ENCODE data around the gene NCOA3.

Gene NCOA3

DNA sequence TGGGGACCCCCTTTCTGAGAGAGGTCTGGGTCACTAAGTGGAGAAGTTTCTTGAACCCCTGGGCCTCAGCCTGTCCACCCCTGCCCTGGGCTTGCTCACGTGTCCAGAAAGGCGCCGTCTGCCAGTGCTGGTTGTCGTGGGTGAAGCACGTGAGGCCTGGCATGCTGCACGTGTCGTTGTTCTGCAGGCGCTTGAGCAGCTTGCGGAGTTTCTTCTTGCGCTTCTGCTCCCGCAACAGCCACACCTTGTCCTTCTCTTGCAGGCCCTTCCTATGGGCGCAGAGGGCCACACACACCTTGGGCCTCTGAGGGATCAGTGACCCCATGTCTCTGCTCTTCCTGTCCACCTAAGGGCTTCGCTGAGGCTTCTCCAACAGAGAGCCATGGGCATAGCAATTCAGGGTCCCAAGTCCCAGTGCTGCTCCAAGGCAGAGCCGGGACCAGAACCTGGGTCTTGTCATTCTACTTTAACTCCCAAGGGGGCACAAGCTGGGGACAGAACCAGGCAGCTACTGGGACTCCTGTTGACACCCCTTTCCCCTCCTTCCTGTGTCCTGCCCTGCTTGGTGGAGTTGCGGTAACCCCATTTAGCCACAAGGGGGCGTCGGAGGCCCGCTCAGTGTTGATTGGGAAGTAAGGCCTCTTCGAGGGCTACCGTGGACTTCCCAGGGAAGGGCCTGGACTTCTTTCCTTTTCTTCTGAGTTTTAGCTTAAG lies 161.8 kb downstream of the NCOA3 start:
- H3K27ac ChIP-seq (ENCODE audit: low read depth, low read length): no peak overlapping the region
- H3K27me3 ChIP-seq (ENCODE audit: control insufficient read depth, insufficient read depth, low read length): no peaks in the 10 kb centered on the region
- no peak overlapping the region for H3K4me3 ChIP-seq (ENCODE audit: low read depth, low read length)
- no peak overlapping the region for H3K9ac ChIP-seq (ENCODE audit: low read length)
- peaks cover 58% of the 10 kb centered on the region for H3K36me3 ChIP-seq (ENCODE audit: control insufficient read depth, insufficient read depth, low read length)
- H3K4me1 ChIP-seq (ENCODE audit: control insufficient read depth, insufficient read depth, low read length): peaks cover 8% of the 10 kb centered on the region
- H3K9me3 ChIP-seq (ENCODE audit: control insufficient read depth, insufficient read depth, low read depth, low read length): no peaks in the 10 kb centered on the region

GRCh38 chr20:47664068-47664437 lies 162.4 kb downstream of the NCOA3 start:
- H3K9ac ChIP-seq (ENCODE audit: low read length): no peak overlapping the region
- peaks cover 8% of the 10 kb centered on the region for H3K4me1 ChIP-seq (ENCODE audit: control insufficient read depth, insufficient read depth, low read length)
- no peak overlapping the region for H3K4me3 ChIP-seq (ENCODE audit: low read depth, low read length)
- peaks cover 52% of the 10 kb centered on the region for H3K36me3 ChIP-seq (ENCODE audit: control insufficient read depth, insufficient read depth, low read length)
- H3K9me3 ChIP-seq (ENCODE audit: control insufficient read depth, insufficient read depth, low read depth, low read length): no peaks in the 10 kb centered on the region
- H3K27me3 ChIP-seq (ENCODE audit: control insufficient read depth, insufficient read depth, low read length): no peaks in the 10 kb centered on the region
- H3K27ac ChIP-seq (ENCODE audit: low read depth, low read length): no peak overlapping the region

DNA sequence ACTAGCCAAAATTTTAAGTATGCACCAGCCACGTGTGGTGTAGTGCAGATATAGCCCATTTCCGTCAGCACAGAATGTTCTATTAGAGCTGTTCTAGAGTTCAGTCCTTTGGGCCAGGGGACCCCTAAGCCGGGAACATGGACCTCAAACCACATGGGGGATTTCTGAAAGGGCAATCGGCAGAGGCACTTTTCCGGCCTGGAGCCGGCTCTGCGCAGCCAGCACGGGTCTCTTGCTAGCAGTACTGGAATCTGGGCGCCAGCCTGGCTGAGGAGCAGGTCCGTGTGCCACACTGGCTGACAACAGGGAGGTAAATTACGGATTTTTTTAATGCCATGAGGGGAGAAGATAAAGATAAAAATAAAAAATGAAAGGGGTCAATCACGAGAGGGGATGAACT lies 163.1 kb downstream of the NCOA3 start:
- Histone ChIP-seq H3K9ac (ENCODE audit: low read length) (no peak overlapping the region), H3K9me3 (ENCODE audit: control insufficient read depth, insufficient read depth, low read depth, low read length) (no peaks in the 10 kb centered on the region), H3K27me3 (ENCODE audit: control insufficient read depth, insufficient read depth, low read length) (no peaks in the 10 kb centered on the region), H3K36me3 (ENCODE audit: control insufficient read depth, insufficient read depth, low read length) (peaks cover 46% of the 10 kb centered on the region), H3K4me3 (ENCODE audit: low read depth, low read length) (no peak overlapping the region), H3K27ac (ENCODE audit: low read depth, low read length) (no peak overlapping the region), H3K4me1 (ENCODE audit: control insufficient read depth, insufficient read depth, low read length) (peaks cover 8% of the 10 kb centered on the region)

GRCh38 chr20:47665221-47665991 lies 163.7 kb downstream of the NCOA3 start:
- Histone ChIP-seq H3K27ac (ENCODE audit: low read depth, low read length) (peak overlapping the region; percentile 17; the same call in 1 of the 2 replicates), H3K27me3 (ENCODE audit: control insufficient read depth, insufficient read depth, low read length) (no peaks in the 10 kb centered on the region), H3K4me3 (ENCODE audit: low read depth, low read length) (no peak overlapping the region), H3K9me3 (ENCODE audit: control insufficient read depth, insufficient read depth, low read depth, low read length) (no peaks in the 10 kb centered on the region), H3K4me1 (ENCODE audit: control insufficient read depth, insufficient read depth, low read length) (peaks cover 8% of the 10 kb centered on the region), H3K36me3 (ENCODE audit: control insufficient read depth, insufficient read depth, low read length) (peaks cover 40% of the 10 kb centered on the region), H3K9ac (ENCODE audit: low read length) (peak overlapping the region; percentile 13)

GRCh38 chr20:47666304-47666703 lies 164.6 kb downstream of the NCOA3 start:
- Histone ChIP-seq H3K27me3 (ENCODE audit: control insufficient read depth, insufficient read depth, low read length) (no peaks in the 10 kb centered on the region), H3K9me3 (ENCODE audit: control insufficient read depth, insufficient read depth, low read depth, low read length) (no peaks in the 10 kb centered on the region), H3K36me3 (ENCODE audit: control insufficient read depth, insufficient read depth, low read length) (peaks cover 32% of the 10 kb centered on the region), H3K4me3 (ENCODE audit: low read depth, low read length) (no peak overlapping the region), H3K27ac (ENCODE audit: low read depth, low read length) (no peak overlapping the region), H3K4me1 (ENCODE audit: control insufficient read depth, insufficient read depth, low read length) (peaks cover 8% of the 10 kb centered on the region), H3K9ac (ENCODE audit: low read length) (no peak overlapping the region)

DNA sequence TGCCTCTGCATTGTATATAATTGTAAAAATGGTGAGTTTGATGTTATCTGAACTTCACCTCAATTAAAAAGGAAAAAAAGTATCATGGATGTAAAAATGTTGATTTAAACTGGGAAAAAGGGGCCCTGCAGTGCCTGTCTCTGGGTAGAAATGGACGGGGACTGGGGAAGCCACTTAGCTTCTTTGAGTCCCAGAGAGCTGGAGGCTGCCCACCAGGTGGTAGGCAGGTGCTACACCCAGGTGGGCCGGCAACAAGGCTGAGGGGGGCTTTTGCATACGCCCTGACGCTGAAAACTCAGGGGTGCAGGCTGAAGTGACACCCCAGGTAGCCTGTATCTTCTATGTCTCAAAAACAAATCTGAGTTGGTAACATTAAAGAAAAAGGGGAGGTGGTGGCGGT lies 165.4 kb downstream of the NCOA3 start:
- Histone ChIP-seq H3K27ac (ENCODE audit: low read depth, low read length) (no peak overlapping the region), H3K27me3 (ENCODE audit: control insufficient read depth, insufficient read depth, low read length) (no peaks in the 10 kb centered on the region), H3K9ac (ENCODE audit: low read length) (no peak overlapping the region), H3K36me3 (ENCODE audit: control insufficient read depth, insufficient read depth, low read length) (peaks cover 24% of the 10 kb centered on the region), H3K9me3 (ENCODE audit: control insufficient read depth, insufficient read depth, low read depth, low read length) (no peaks in the 10 kb centered on the region), H3K4me1 (ENCODE audit: control insufficient read depth, insufficient read depth, low read length) (peaks cover 8% of the 10 kb centered on the region), H3K4me3 (ENCODE audit: low read depth, low read length) (no peak overlapping the region)

GRCh38 chr20:47667531-47668312 lies 166.0 kb downstream of the NCOA3 start:
- no peak overlapping the region for H3K9ac ChIP-seq (ENCODE audit: low read length)
- H3K36me3 ChIP-seq (ENCODE audit: control insufficient read depth, insufficient read depth, low read length): peaks cover 18% of the 10 kb centered on the region
- H3K4me1 ChIP-seq (ENCODE audit: control insufficient read depth, insufficient read depth, low read length): peaks cover 8% of the 10 kb centered on the region
- no peak overlapping the region for H3K27ac ChIP-seq (ENCODE audit: low read depth, low read length)
- no peaks in the 10 kb centered on the region for H3K27me3 ChIP-seq (ENCODE audit: control insufficient read depth, insufficient read depth, low read length)
- H3K9me3 ChIP-seq (ENCODE audit: control insufficient read depth, insufficient read depth, low read depth, low read length): no peaks in the 10 kb centered on the region
- no peak overlapping the region for H3K4me3 ChIP-seq (ENCODE audit: low read depth, low read length)

DNA sequence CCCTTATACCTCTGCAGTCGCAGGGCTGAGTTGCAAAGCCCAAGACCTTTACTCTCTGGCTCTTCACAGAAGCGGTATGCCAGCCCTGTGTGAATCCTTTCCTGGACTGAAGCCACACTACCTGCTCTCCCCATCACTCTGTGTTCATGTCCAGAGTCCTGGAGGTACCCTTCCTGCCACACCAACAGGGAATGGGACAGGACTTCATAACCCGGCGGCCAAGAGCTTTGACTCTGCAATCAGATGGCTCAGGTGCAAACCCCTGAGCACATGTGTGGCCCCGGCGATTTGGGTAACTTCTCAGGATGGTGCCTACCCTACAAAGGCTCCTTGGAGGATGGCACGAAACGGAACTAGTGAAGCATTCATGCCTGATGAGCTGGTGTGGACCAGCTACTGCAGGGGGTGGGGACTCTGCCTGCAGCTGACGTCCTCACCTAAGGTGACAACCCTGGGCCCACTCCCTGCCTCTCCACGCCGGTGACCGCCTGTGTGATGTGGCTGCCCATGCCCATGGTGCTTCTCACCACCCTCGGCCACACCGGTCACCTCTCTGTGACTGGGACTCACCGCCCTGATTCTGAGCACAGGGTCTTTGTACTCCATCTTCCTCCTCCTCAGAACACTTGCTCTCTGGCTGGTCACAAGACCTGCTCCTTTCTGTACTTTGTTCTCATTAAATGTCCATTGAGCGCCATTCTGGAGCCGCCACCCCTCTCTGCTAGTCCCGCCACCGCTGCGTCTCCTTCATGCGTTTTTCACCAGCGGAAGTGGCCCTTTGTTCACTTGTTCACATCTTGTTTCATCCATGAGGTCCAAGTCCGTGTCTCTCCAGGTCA lies 166.8 kb downstream of the NCOA3 start:
- Histone ChIP-seq H3K36me3 (ENCODE audit: control insufficient read depth, insufficient read depth, low read length) (peaks cover 12% of the 10 kb centered on the region; the same call in 1 of the 2 replicates), H3K4me3 (ENCODE audit: low read depth, low read length) (no peak overlapping the region), H3K9me3 (ENCODE audit: control insufficient read depth, insufficient read depth, low read depth, low read length) (no peaks in the 10 kb centered on the region), H3K27ac (ENCODE audit: low read depth, low read length) (no peak overlapping the region), H3K9ac (ENCODE audit: low read length) (no peak overlapping the region), H3K4me1 (ENCODE audit: control insufficient read depth, insufficient read depth, low read length) (peaks cover 8% of the 10 kb centered on the region), H3K27me3 (ENCODE audit: control insufficient read depth, insufficient read depth, low read length) (no peaks in the 10 kb centered on the region)

DNA sequence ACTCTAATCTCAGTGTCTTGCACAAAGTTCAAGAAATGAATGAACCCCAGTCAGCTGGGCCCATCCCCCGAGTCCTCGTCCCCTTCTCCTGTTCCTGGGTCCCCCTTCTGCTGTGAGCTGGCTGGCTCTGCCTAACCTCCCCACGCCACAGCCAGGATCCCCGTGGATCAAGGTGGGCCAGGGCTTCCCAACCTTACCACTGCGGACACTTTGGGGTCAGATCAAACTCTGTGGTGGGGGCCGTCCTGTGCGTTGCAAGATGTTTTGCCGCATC lies 167.4 kb downstream of the NCOA3 start:
- Histone ChIP-seq H3K9ac (ENCODE audit: low read length) (no peak overlapping the region), H3K4me1 (ENCODE audit: control insufficient read depth, insufficient read depth, low read length) (peaks cover 6% of the 10 kb centered on the region), H3K36me3 (ENCODE audit: control insufficient read depth, insufficient read depth, low read length) (peaks cover 11% of the 10 kb centered on the region; the same call in 1 of the 2 replicates), H3K9me3 (ENCODE audit: control insufficient read depth, insufficient read depth, low read depth, low read length) (no peaks in the 10 kb centered on the region), H3K27me3 (ENCODE audit: control insufficient read depth, insufficient read depth, low read length) (no peaks in the 10 kb centered on the region), H3K4me3 (ENCODE audit: low read depth, low read length) (no peak overlapping the region), H3K27ac (ENCODE audit: low read depth, low read length) (no peak overlapping the region)

DNA sequence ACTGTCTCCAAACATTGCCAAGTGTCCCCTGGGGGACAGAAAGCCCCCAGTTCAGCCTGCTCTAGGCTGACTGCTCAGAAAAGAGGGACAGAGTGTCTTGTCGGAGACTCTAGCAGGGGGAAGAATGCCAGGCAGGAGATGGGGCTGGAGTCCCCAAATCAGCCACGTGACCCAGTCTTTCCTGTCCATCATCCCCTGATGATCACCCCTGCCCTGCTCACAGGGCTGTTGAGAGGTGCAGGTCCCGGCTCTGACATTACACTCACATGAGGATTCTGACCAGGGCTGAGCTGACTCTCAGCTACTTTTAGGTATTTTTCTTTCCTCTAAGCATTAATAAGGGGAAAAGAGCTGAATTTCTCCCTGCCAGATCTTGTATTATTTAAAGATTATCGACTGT lies 167.8 kb downstream of the NCOA3 start:
- Histone ChIP-seq H3K9me3 (ENCODE audit: control insufficient read depth, insufficient read depth, low read depth, low read length) (no peaks in the 10 kb centered on the region), H3K9ac (ENCODE audit: low read length) (no peak overlapping the region)

More for the DNA sequence above, 167.8 kb downstream of the NCOA3 start:
- Histone ChIP-seq H3K27ac (ENCODE audit: low read depth, low read length) (no peak overlapping the region), H3K27me3 (ENCODE audit: control insufficient read depth, insufficient read depth, low read length) (no peaks in the 10 kb centered on the region), H3K4me1 (ENCODE audit: control insufficient read depth, insufficient read depth, low read length) (peaks cover 4% of the 10 kb centered on the region), H3K36me3 (ENCODE audit: control insufficient read depth, insufficient read depth, low read length) (peaks cover 11% of the 10 kb centered on the region; the same call in 1 of the 2 replicates), H3K4me3 (ENCODE audit: low read depth, low read length) (no peak overlapping the region)
